Subcutaneous preadipocyte (primary cell): Measurements from ENCODE around the gene SLAIN2. TPM values are rescaled to one million over a fixed set of nuclear protein-coding genes. Genes with fewer than 3 reads are reported as not detected.

ENCODE experiments used
- total RNA-seq: library from RNA; depleted of rRNA; stranded (reverse); fragments of >200 nt; gene quantifications from 2 replicates; pipeline ENCODE4 v1.2.3, GENCODE V29; 2012

SLAIN2 gene
- total RNA-seq, result 37.8 and 58.5 TPM in 2 replicates

GRCh38 chr4:48340965-48341775 is at the start of gene SLAIN2:
Gene SLAIN2, plus strand, starts transcription at chr4:48341529. Its CDS starts 211 bp downstream, at chr4:48341740.

Other genes starting within 250 kb of the SLAIN2 start
- gene TXK, start 207.3 kb upstream of the SLAIN2 start, total RNA-seq, result 0.20 and 0.37 TPM in 2 replicates
- gene TEC, start 71.7 kb upstream of the SLAIN2 start, total RNA-seq, result 1.5 and 1.6 TPM in 2 replicates
- gene SLC10A4, start 141.8 kb downstream of the SLAIN2 start, total RNA-seq, result 0.37 TPM in 1 of 2 replicates, not detected in the other
- gene ZAR1, start 148.7 kb downstream of the SLAIN2 start, total RNA-seq, result not detected in 2 replicates